ENCODE results near the gene ODAPH.

Gene ODAPH

DNA sequence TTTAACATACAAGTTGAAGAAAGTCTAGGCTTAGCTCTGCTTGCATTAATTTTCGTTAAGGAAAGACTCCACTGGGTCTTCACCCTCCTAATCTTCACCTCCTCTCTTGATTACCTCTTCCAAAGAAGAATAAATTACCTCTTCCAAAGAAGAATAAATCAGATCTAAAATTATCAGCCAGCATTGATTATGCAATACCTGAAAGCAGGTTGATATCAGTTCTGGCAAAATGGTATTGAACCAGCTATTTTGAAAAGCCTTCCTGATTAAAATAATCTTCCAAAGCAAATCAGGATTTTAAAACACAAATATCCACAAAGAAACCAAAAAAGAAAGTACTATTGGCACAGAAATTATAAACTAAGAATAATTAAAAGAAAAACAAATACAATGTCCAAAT is 37.5 kb downstream of the ODAPH start:
- TF ChIP-seq, protein P1, sequence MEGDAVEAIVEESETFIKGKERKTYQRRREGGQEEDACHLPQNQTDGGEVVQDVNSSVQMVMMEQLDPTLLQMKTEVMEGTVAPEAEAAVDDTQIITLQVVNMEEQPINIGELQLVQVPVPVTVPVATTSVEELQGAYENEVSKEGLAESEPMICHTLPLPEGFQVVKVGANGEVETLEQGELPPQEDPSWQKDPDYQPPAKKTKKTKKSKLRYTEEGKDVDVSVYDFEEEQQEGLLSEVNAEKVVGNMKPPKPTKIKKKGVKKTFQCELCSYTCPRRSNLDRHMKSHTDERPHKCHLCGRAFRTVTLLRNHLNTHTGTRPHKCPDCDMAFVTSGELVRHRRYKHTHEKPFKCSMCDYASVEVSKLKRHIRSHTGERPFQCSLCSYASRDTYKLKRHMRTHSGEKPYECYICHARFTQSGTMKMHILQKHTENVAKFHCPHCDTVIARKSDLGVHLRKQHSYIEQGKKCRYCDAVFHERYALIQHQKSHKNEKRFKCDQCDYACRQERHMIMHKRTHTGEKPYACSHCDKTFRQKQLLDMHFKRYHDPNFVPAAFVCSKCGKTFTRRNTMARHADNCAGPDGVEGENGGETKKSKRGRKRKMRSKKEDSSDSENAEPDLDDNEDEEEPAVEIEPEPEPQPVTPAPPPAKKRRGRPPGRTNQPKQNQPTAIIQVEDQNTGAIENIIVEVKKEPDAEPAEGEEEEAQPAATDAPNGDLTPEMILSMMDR (IDR thresholded peaks at IDR 0.05): no peak
- H3K27ac Mint-ChIP-seq: no peak overlapping the region

DNA sequence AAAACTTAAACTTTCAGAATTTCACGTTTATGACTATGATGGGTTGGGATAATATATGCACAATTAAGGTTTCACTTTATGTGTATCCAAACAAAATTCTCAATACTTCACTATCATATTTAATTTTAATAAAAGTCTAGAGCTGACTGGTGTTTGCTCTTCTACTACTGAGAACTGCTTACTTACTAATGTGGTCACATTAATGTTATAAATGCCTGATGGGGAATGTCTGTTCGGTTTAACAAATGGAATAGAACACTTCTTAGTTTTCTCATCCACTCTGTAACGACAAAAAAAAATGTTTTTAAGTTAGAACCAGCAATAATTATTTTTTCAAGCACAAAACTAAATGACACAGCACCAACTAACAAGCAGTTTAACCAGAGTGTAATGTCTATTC is 40.2 kb downstream of the ODAPH start:
- Mint-ChIP-seq H3K4me1 (no peaks in the 10 kb centered on the region), H3K4me3 (no peak overlapping the region), H3K9me3 (no peaks in the 10 kb centered on the region), H3K27ac (no peak overlapping the region), H3K36me3 (ENCODE audit: low read depth) (no peaks in the 10 kb centered on the region), H3K27me3 (ENCODE audit: low read depth, poor library complexity) (peaks cover 4% of the 10 kb centered on the region)
- no peak for DNase-seq
- TF ChIP-seq, protein P1 (IDR thresholded peaks at IDR 0.05): no peak

More for the DNA sequence above, 37.5 kb downstream of the ODAPH start:
- Mint-ChIP-seq H3K9me3 (no peaks in the 10 kb centered on the region), H3K27me3 (ENCODE audit: low read depth, poor library complexity) (peaks cover 4% of the 10 kb centered on the region), H3K4me1 (no peaks in the 10 kb centered on the region), H3K36me3 (ENCODE audit: low read depth) (no peaks in the 10 kb centered on the region), H3K4me3 (no peak overlapping the region)
- no peak for DNase-seq

DNA sequence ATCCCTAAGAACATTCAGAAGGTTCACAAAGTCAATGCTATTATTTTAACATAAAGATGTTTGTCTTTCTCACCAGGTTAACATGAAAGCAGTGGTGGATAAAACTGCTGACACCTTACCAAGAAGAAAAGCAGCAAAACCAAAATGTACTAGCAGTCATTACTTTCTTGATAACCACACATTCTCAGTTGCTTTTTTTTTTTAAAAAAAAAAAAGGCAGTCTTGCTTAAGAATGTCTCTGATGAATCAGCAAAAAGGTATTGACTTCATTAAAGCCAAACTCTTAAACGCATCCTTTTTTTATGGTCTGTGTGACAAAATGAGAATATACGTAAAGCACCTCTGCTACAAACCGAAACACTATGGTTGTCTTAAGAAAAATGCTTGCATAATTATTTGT is 42.5 kb downstream of the ODAPH start:
- no peak for DNase-seq
- Mint-ChIP-seq H3K4me3 (no peak overlapping the region), H3K9me3 (no peaks in the 10 kb centered on the region), H3K27me3 (ENCODE audit: low read depth, poor library complexity) (peaks cover 4% of the 10 kb centered on the region), H3K4me1 (no peaks in the 10 kb centered on the region), H3K36me3 (ENCODE audit: low read depth) (no peaks in the 10 kb centered on the region), H3K27ac (no peak overlapping the region)
- TF ChIP-seq, protein P1 (IDR thresholded peaks at IDR 0.05): no peak

DNA sequence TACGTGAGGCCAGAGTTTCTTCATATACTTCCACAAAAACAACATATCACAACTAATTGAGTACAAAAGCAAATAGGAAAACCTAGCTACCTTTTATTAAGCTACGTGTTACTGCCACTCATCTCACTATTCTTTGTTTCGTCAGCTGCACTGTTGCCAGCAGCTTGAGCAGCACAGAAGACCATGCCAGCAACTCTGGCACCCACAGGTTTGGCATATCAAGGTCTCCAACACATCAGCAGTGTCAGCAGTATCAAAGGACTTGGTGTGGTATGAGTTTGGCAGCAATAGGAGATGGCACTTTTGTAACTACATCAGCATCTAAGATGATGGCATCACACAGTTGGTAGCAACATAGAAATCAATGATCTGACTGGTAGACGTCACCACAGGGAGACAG is 43.8 kb downstream of the ODAPH start:
- no peak overlapping the region for H3K27ac Mint-ChIP-seq
- TF ChIP-seq, protein P1 (IDR thresholded peaks at IDR 0.05): no peak
- H3K36me3 Mint-ChIP-seq (ENCODE audit: low read depth): no peaks in the 10 kb centered on the region
- no peak for DNase-seq
- H3K4me1 Mint-ChIP-seq: no peaks in the 10 kb centered on the region
- H3K4me3 Mint-ChIP-seq: no peak overlapping the region
- H3K9me3 Mint-ChIP-seq: no peaks in the 10 kb centered on the region
- peaks cover 4% of the 10 kb centered on the region for H3K27me3 Mint-ChIP-seq (ENCODE audit: low read depth, poor library complexity)

DNA sequence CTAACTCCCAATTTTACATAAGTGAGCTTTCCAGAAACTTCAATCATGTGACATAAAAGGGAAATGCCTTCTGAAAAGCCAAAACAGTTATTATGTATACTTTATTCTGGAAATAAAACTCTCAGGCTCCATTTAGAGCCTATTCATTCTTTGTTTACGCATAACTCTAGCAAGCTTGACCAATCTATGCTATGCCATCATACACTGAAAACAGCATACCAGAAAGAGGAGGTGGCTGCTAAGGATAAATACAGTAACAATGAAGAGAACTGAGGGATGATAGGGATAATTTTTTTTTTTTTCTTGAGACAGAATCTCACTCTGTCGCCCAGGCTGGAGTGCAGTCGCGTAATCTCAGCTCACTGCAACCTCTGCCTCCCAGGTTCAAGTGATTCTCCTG is 50.1 kb downstream of the ODAPH start:
- DNase-seq: no peak
- H3K36me3 Mint-ChIP-seq (ENCODE audit: low read depth): no peaks in the 10 kb centered on the region
- H3K4me3 Mint-ChIP-seq: no peak overlapping the region
- TF ChIP-seq, protein P1 (IDR thresholded peaks at IDR 0.05): no peak
- H3K27ac Mint-ChIP-seq: no peak overlapping the region
- no peaks in the 10 kb centered on the region for H3K27me3 Mint-ChIP-seq (ENCODE audit: low read depth, poor library complexity)
- H3K9me3 Mint-ChIP-seq: peaks cover 4% of the 10 kb centered on the region
- H3K4me1 Mint-ChIP-seq: no peaks in the 10 kb centered on the region

DNA sequence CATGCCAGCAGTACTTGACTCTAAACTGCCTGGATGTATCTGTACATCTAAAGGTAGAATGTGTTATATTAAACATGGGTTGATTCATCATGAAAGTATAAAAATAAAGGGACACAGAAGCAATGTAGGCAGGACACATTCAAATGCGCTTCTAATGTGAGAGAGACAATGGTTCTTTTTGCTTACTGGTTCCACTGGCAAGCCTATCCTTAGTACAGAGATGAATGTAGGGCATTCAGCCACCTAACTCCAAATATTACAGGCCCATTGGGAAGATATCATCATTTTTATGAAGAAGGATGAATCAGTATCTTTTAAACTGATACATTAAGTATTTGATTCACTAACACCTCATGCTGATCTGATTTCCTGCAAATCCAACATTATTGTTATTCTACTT is 56.4 kb downstream of the ODAPH start:
- TF ChIP-seq, protein P1 (IDR thresholded peaks at IDR 0.05): no peak
- no peak overlapping the region for H3K27ac Mint-ChIP-seq
- DNase-seq: no peak
- H3K36me3 Mint-ChIP-seq (ENCODE audit: low read depth): no peaks in the 10 kb centered on the region
- peaks cover 14% of the 10 kb centered on the region for H3K9me3 Mint-ChIP-seq
- H3K27me3 Mint-ChIP-seq (ENCODE audit: low read depth, poor library complexity): no peaks in the 10 kb centered on the region
- no peak overlapping the region for H3K4me3 Mint-ChIP-seq
- no peaks in the 10 kb centered on the region for H3K4me1 Mint-ChIP-seq

All from nephron progenitor cell (in vitro differentiated cells).